ENCODE data around the gene TSR3. TPM values are rescaled to one million over a fixed set of nuclear protein-coding genes. Genes with fewer than 3 reads are reported as not detected.

TSR3 gene
- total RNA-seq, 1 experiment from 2014 or later, result 58.8 TPM

- no peak overlapping the region for H3T11ph ChIP-seq (ENCODE audit: low read length)
- H3K18ac ChIP-seq (ENCODE audit: insufficient read length, low read depth, low read length), result no peak overlapping the region
- H2AK5ac ChIP-seq (ENCODE audit: insufficient read length, low read length), result no peak overlapping the region
- TF ChIP-seq CTCF (conservative IDR thresholded peaks at IDR 0.05), result no peak
- H2BK15ac ChIP-seq (ENCODE audit: low read depth, low read length), result no peak overlapping the region
- no peaks in the 10 kb centered on the region for H3K79me1 ChIP-seq (ENCODE audit: insufficient read depth, low read depth, low read length, poor library complexity, severe bottlenecking)
- peaks cover 3% of the 10 kb centered on the region for H3K23me2 ChIP-seq (ENCODE audit: insufficient read length, low read depth, low read length, poor library complexity, severe bottlenecking)
- WGBS (ENCODE audit: extremely low coverage, insufficient read length, low lambda C conversion rate), result no CpG with 5 or more reads among the region's 33 CpGs
- H2BK120ac ChIP-seq (ENCODE audit: low read depth, low read length, poor library complexity, severe bottlenecking), result no peak overlapping the region
- no peak overlapping the region for H3K9ac ChIP-seq (ENCODE audit: extremely low read depth, insufficient read length, low read length)
- no peak for DNase-seq
- no peak overlapping the region for H4K8ac ChIP-seq (replicated peaks; ENCODE audit: insufficient read length, low read depth, low read length)
- no peaks in the 10 kb centered on the region for H4K20me1 ChIP-seq (ENCODE audit: control insufficient read depth, insufficient read depth, insufficient read length)
- Mint-ChIP-seq H3K9me3 (no peaks in the 10 kb centered on the region), H3K27ac (peak overlapping the region in 1 of 3 experiments; percentile 70; a peak in 1 of 7 replicates), H3K4me1 (no peaks in the 10 kb centered on the region), H3K36me3 (ENCODE audit: insufficient read depth in 1 of 3, low read depth in 3 of 3) (peaks cover 3 to 13% (median 10%) of the 10 kb centered on the region in 3 experiments; a peak in 5 of 7 replicates), H3K27me3 (ENCODE audit: low read depth) (no peaks in the 10 kb centered on the region; the same call in 1 of the 2 replicates), H3K4me3 (no peak overlapping the region)
- no peaks in the 10 kb centered on the region for H3K9me3 ChIP-seq (ENCODE audit: control insufficient read depth, low read depth, low read length)
- H4K5ac ChIP-seq (ENCODE audit: insufficient read length, low read depth, low read length), result no peak overlapping the region
- H2BK12ac ChIP-seq (ENCODE audit: insufficient read length, low read depth, low read length), result no peak overlapping the region
- no peak overlapping the region for H3K27ac ChIP-seq (ENCODE audit: insufficient read length, low read depth, low read length)
- no peaks in the 10 kb centered on the region for H3K4me1 ChIP-seq (ENCODE audit: insufficient read depth, low read length)
- H3K4ac ChIP-seq (ENCODE audit: low read depth, low read length), result no peak overlapping the region
- no peak overlapping the region for H3K56ac ChIP-seq (ENCODE audit: insufficient read length, low read depth, low read length)
- no peak overlapping the region for H4K91ac ChIP-seq (ENCODE audit: insufficient read length, low read depth, low read length)
- no peaks in the 10 kb centered on the region for H3K27me3 ChIP-seq (ENCODE audit: insufficient read depth, low read length)
- no peak overlapping the region for H2BK5ac ChIP-seq (ENCODE audit: insufficient read length, low read length)
- H2BK20ac ChIP-seq (ENCODE audit: low read depth, low read length, poor library complexity, severe bottlenecking), result no peak overlapping the region
- no peak overlapping the region for H3K4me2 ChIP-seq (ENCODE audit: insufficient read depth, insufficient read length, low read length)
- no peaks in the 10 kb centered on the region; the same call in 1 of the 2 replicates for H3K79me2 ChIP-seq (ENCODE audit: insufficient read depth, low read length)
- H3K23ac ChIP-seq (ENCODE audit: insufficient read length, low read depth, low read length), result no peak overlapping the region
- no peak overlapping the region for H2AFZ ChIP-seq (ENCODE audit: low read length)
- no peak overlapping the region; the same call in 1 of the 2 replicates for H3K14ac ChIP-seq (ENCODE audit: insufficient read depth, low read length)
Measured at GRCh38 chr16:1371054-1371978, 19.6 kb upstream of the TSR3 start.
